SJSA1 (cell line): ENCODE data around the gene PPP1R1B. TPM values are rescaled to one million over a fixed set of nuclear protein-coding genes. Genes with fewer than 3 reads are reported as not detected.

Source experiments
- DNase-seq, 2 experiments: peaks; one replicate each; pipeline ENCODE4 v3.0.0-alpha.2; 2015 to 2020; ENCODE audit warnings: low spot score in 2 of 2, low read depth in 1 of 2
- H3K27ac ChIP-seq: fragments of 250-450 bp; sonication (Bioruptor Pico); 2 replicates; pipeline ENCODE4 v1.5.1; 2020; ENCODE audit warnings: mild to moderate bottlenecking, moderate library complexity
- H3K27me3 ChIP-seq: fragments of 250-450 bp; sonication (Bioruptor Pico); replicated peaks from 2 replicates; pipeline ENCODE4 v1.5.1; 2020; ENCODE audit warnings: mild to moderate bottlenecking, moderate library complexity
- H3K36me3 ChIP-seq: fragments of 250-450 bp; sonication (Bioruptor Pico); 2 replicates; pipeline ENCODE4 v1.5.1; 2020; ENCODE audit warnings: mild to moderate bottlenecking
- H3K4me1 ChIP-seq: fragments of 250-450 bp; sonication (Bioruptor Pico); replicated peaks from 2 replicates; pipeline ENCODE4 v1.6.1; 2021; ENCODE audit warnings: mild to moderate bottlenecking
- H3K4me3 ChIP-seq: fragments of 250-450 bp; sonication (Bioruptor Pico); 2 replicates; pipeline ENCODE4 v1.5.1; 2020; ENCODE audit warnings: mild to moderate bottlenecking
- H3K9me3 ChIP-seq: fragments of 250-450 bp; sonication (Bioruptor Pico); replicated peaks from 2 replicates; pipeline ENCODE4 v1.5.1; 2020; ENCODE audit warnings: mild to moderate bottlenecking
- total RNA-seq: library from RNA; depleted of rRNA; stranded (reverse); fragments of >200 nt; shearing (Covaris generic); gene quantifications from 2 replicates; pipeline ENCODE4 v1.2.3, GENCODE V29; 2014

Gene PPP1R1B
- total RNA-seq, 1 experiment from 2014 or later, result not detected

- 0 out of 2 replicates have a peak, but pooled peaks cover 3% of the 10 kb centered on the region for H3K36me3 ChIP-seq
Observed at GRCh38 chr17:39673335-39674081, 46.8 kb downstream of the PPP1R1B start.

DNA sequence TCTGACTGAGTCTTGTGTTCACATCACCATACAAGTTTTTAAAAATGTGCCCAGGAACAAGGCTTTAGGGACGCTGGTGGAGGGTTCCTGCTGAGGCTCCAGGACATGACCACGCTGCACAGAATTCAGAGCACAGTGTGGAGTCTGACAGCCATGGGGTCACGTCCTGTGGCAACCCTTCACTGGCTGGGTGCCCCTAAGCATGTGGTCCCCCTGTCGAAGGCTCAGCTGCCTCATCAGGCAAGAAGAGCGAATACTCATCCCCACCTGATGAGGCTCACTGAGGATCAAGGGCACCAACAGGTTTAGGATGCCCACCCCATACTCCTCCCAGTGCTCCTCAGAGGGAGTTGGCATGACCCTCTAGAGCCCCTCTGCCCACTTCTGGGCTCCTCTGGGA lies 47.4 kb downstream of the PPP1R1B start:
- Histone ChIP-seq H3K27ac (no peak overlapping the region), H3K36me3 (0 out of 2 replicates have a peak, but pooled peaks cover 3% of the 10 kb centered on the region), H3K27me3 (peaks cover 16% of the 10 kb centered on the region; the same call in 1 of the 2 replicates), H3K4me3 (no peak overlapping the region), H3K9me3 (no peaks in the 10 kb centered on the region), H3K4me1 (no peaks in the 10 kb centered on the region)
- DNase-seq, result no peak

More at GRCh38 chr17:39673335-39674081, 46.8 kb downstream of the PPP1R1B start:
- Histone ChIP-seq H3K4me3 (no peak overlapping the region), H3K9me3 (no peaks in the 10 kb centered on the region), H3K27ac (no peak overlapping the region), H3K4me1 (peaks cover 2% of the 10 kb centered on the region), H3K27me3 (peaks cover 21% of the 10 kb centered on the region)
- DNase-seq, result no peak

DNA sequence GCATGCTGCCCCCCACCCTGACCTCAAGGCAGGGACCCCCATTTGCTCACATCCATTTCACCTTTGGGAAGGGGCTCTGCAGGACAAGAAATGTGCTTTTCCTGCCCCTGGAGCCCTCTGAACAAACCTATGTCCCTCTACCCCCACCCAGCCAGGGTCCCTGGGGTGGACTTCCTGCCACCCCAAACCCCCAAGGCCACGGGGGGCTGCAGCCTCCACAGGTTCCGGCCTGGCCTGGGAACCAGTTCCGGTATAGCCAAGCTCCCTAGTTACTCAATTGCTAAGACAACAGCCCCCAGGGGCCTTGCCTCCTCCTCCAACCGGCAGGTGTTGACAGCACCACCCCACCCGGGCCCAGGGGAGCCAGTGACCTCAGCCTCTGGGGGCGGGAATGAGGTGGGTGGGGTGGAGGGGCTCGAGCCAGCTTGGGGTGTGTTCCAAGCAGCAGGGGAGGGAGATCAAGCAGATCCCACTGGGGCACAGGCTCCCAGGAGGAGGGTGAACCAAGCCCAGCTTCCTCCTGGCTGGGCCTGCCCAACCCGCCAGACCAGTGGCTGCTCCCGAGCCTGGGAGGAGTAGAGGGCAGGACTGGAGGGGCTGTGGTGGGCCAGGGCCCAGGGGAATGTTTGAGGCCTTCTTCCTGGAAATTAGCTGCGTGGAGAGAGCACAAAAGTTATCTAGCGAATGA lies 48.1 kb downstream of the PPP1R1B start:
- Histone ChIP-seq H3K4me3 (no peak overlapping the region), H3K9me3 (no peaks in the 10 kb centered on the region), H3K4me1 (no peaks in the 10 kb centered on the region), H3K27me3 (peaks cover 13% of the 10 kb centered on the region; the same call in 1 of the 2 replicates), H3K36me3 (0 out of 2 replicates have a peak, but pooled peaks cover 3% of the 10 kb centered on the region), H3K27ac (no peak overlapping the region)
- no peak for DNase-seq

DNA sequence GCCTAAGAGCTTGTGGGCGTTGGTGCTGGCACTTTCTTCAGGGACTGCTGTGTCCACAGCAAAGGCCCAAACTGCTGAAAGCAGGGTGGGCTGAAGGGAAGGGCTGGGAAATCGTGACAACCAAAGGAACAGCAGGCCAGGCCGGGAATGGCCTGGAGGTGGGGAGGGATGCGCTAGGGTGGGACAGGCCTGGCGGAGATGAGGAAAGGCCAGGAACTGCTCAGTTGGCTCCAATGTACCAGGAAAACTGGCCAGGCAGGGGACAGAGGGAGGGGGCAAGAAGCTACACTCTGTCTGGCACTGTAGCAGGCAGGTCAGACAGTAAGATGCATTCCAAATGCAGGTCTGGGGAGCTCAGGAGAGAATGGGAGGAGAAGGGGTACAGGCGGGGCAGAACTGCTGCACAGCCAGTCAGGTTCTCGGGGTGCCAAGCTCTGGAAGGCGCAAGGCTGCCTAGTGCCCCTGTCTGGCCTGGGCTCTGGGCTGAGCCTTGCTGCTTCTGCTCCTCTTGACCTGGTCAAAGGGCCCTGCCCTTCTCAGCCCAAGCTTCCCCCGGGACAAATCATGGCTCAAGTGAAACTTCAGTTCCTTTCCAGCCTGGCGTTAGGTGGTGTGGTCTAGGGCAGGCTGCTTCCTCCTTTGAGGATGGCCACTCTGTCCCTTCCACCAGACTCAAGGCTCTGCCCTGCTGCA lies 48.8 kb downstream of the PPP1R1B start:
- Histone ChIP-seq H3K36me3 (0 out of 2 replicates have a peak, but pooled peaks cover 3% of the 10 kb centered on the region), H3K4me3 (no peak overlapping the region), H3K27ac (no peak overlapping the region), H3K27me3 (peaks cover 12% of the 10 kb centered on the region; the same call in 1 of the 2 replicates), H3K4me1 (no peaks in the 10 kb centered on the region), H3K9me3 (no peaks in the 10 kb centered on the region)
- DNase-seq, result no peak

DNA sequence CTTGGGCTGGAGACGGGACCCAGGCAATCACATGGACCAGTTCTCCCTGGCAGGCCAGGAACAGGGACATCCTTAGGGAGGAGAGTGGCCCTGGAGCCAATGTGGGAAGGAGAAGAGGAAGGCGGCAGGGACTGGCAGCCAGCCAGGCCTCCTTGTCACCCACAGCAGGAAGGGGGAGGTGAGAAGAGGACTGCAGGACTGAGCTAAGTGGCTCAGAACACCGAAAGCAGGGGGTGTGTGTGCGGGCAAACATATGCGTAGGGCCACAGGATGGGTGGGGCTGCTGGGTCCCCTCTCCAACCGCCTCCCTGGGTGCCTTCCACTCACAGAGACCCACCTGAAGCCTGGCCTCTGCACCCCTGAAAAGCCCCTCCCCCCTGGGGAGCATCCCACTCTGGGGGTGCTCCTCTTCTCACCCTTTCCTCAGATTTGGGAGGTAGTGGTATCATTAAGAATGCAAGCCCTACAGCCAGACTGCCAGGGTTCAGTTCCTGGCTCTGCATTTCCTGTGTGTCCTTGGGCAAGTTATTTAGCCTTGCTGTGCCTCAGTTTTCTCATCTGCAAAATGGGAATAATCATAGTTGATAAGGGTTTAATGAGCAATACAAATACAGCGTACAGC lies 49.6 kb downstream of the PPP1R1B start:
- no peaks in the 10 kb centered on the region for H3K9me3 ChIP-seq
- no peak overlapping the region for H3K27ac ChIP-seq
- 0 out of 2 replicates have a peak, but pooled peaks cover 3% of the 10 kb centered on the region for H3K36me3 ChIP-seq
- H3K27me3 ChIP-seq, result peaks cover 6% of the 10 kb centered on the region; the same call in 1 of the 2 replicates
- no peaks in the 10 kb centered on the region for H3K4me1 ChIP-seq
- DNase-seq, result no peak
- H3K4me3 ChIP-seq, result no peak overlapping the region

DNA sequence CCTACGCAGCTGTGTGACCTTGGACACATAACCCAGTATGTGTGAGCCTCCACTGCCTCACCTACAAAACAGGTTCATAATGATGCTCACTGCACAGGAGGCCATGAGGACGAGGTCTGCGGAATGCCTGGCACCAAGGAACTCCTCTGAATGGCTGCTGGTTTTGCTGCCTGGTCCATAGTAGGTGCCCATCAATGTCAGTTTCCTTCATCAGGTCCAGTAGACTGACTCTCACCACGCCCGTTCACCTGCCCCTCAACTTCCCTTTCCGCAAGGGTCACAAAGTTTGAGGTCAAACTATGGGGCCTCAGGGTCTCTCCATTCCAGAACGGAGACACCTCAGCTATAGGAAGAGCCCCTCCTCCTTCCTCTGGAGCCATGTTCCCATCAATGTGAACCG lies 50.3 kb downstream of the PPP1R1B start:
- Histone ChIP-seq H3K36me3 (0 out of 2 replicates have a peak, but pooled peaks cover 3% of the 10 kb centered on the region), H3K27me3 (no peaks in the 10 kb centered on the region), H3K9me3 (no peaks in the 10 kb centered on the region), H3K4me3 (no peak overlapping the region), H3K4me1 (no peaks in the 10 kb centered on the region), H3K27ac (no peak overlapping the region)
- DNase-seq, result no peak

DNA sequence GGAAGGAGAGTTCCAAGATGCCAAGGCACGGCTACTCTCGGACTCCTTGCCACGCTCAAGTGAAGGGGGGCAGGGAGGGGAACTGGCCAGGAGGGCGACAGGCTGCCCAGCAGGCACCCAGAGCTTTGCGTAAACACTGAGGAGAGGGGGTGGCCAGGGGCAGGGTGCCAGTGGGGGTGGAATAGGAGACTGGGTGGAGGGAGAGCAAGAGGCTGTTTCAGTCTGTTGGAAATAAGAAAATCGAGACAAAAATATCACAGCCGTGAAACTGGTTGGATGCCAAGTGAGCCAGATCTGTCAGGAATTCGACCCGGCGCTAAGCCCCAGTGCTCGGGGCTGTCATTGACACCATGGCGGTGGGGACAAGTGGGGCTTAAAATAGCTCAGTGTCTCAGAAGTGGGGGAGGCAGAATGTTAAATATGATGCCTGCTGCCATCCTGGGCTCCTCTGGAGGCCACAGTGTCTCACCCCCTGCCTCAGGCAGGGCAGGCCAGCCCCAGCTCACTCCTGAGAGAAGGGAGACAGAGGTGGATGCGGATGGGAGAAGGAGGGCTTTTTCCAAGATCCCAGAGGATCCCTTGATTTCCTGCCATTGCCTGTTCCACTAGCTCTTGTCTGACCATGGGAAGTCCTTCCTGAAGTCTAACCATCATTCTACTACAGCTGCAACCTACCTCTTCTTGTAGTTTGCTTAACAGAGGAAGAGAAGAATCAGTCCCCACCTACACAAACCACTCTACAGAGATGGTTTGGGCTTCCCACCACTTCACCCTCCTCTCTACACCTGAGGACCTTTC lies 51.0 kb downstream of the PPP1R1B start:
- Histone ChIP-seq H3K27ac (no peak overlapping the region), H3K36me3 (0 out of 2 replicates have a peak, but pooled peaks cover 3% of the 10 kb centered on the region), H3K27me3 (no peaks in the 10 kb centered on the region), H3K4me1 (no peaks in the 10 kb centered on the region), H3K9me3 (no peaks in the 10 kb centered on the region), H3K4me3 (no peak overlapping the region)
- DNase-seq, result no peak

GRCh38 chr17:39678340-39679116 lies 51.8 kb downstream of the PPP1R1B start:
- H3K27me3 ChIP-seq, result no peaks in the 10 kb centered on the region
- H3K4me1 ChIP-seq, result no peaks in the 10 kb centered on the region
- no peaks in the 10 kb centered on the region for H3K9me3 ChIP-seq
- no peak overlapping the region for H3K4me3 ChIP-seq
- 0 out of 2 replicates have a peak, but pooled peaks cover 3% of the 10 kb centered on the region for H3K36me3 ChIP-seq
- H3K27ac ChIP-seq, result no peak overlapping the region
- DNase-seq, result no peak

- no peaks in the 10 kb centered on the region for H3K4me1 ChIP-seq
- H3K36me3 ChIP-seq, result 0 out of 2 replicates have a peak, but pooled peaks cover 3% of the 10 kb centered on the region
- H3K4me3 ChIP-seq, result no peak overlapping the region
- no peak overlapping the region for H3K27ac ChIP-seq
- H3K9me3 ChIP-seq, result no peaks in the 10 kb centered on the region
- no peak for DNase-seq
- H3K27me3 ChIP-seq, result no peaks in the 10 kb centered on the region
Observed at GRCh38 chr17:39679521-39680192, 52.9 kb downstream of the PPP1R1B start.

DNA sequence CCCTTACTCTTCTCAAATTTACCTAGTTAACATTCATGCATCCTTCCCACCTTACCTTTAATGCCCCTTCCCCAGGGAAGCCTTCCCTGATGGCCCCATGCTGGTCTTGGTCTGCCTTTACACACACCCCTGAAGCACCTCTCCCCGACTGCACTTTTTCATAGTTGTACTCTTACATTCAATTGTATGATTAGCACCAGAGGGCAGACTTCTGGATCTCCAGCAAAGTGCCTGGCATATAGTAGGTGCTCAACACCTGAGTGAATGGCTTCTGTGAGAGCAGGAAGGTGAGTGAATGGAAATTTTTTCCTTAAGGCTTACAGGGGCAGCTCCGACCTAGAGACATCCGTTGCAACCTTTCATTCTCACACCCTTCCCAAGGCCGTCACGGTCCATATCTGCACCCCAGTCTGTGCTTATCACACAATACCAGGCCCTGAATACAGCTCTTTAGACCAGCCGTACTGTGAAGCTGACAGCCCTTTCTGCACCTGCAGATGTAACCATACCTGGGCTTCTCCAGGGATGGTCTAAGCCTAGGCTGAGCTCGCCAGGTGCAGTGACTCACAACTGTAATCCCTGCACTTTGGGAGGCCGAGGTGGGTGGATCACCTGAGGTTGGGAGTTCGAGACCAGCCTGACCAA lies 56.7 kb downstream of the PPP1R1B start:
- Histone ChIP-seq H3K36me3 (no peaks in the 10 kb centered on the region), H3K27me3 (no peaks in the 10 kb centered on the region), H3K4me3 (no peak overlapping the region), H3K27ac (no peak overlapping the region), H3K4me1 (peaks cover 3% of the 10 kb centered on the region; the same call in 1 of the 2 replicates), H3K9me3 (no peaks in the 10 kb centered on the region)
- no peak for DNase-seq

DNA sequence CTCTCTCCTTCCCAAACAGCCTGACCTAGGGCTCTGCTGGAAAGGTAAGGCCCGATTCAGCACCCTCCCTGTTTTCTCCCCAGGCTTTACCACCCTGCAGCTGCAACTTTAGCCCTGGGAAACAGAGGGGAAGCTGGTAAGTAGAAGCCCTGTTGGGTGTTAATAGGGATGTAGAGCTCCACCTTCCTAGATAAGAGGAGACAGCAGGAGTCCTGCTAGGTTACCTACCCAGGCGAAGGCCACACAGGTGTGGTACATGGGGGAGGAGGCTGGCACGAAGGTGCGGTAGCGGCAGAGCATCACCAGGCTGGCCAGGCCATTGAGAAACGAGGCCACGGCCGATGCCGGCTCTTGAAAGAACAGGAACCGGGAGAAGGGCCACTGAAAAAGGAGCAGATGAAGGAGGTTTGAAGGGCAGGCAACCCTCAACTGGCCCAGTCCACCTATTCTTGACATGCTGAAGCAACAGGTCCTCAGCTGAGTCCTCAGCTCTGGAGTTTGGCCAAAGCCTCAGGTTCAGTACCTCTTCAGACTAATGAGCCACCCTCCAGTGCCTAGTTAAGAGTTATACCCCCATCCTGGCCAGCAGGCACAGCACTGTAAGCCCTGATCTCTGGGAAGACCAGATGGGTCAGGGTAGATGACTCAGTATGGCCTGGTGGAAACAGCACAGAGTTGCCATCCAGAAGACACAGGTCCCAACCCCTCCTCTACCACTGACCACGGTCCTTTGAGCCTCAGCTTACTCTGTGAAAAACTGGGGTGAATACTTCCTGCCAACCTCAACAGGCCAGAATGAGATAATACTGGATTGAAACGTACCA lies 57.8 kb downstream of the PPP1R1B start:
- Histone ChIP-seq H3K36me3 (no peaks in the 10 kb centered on the region), H3K4me1 (peaks cover 9% of the 10 kb centered on the region; the same call in 1 of the 2 replicates)
- DNase-seq, result no peak

More for the DNA sequence above, 57.8 kb downstream of the PPP1R1B start:
- no peak overlapping the region for H3K27ac ChIP-seq
- no peaks in the 10 kb centered on the region for H3K9me3 ChIP-seq
- no peak overlapping the region for H3K4me3 ChIP-seq
- H3K27me3 ChIP-seq, result no peaks in the 10 kb centered on the region
